ENCODE results near the gene HSPBAP1.
"Not testable (repeated sequence)": the region's sequence is repeated elsewhere in the genome, so short reads cannot be mapped to it uniquely, and the experiment has no call there.

- TF ChIP-seq, protein P1, sequence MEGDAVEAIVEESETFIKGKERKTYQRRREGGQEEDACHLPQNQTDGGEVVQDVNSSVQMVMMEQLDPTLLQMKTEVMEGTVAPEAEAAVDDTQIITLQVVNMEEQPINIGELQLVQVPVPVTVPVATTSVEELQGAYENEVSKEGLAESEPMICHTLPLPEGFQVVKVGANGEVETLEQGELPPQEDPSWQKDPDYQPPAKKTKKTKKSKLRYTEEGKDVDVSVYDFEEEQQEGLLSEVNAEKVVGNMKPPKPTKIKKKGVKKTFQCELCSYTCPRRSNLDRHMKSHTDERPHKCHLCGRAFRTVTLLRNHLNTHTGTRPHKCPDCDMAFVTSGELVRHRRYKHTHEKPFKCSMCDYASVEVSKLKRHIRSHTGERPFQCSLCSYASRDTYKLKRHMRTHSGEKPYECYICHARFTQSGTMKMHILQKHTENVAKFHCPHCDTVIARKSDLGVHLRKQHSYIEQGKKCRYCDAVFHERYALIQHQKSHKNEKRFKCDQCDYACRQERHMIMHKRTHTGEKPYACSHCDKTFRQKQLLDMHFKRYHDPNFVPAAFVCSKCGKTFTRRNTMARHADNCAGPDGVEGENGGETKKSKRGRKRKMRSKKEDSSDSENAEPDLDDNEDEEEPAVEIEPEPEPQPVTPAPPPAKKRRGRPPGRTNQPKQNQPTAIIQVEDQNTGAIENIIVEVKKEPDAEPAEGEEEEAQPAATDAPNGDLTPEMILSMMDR (IDR thresholded peaks at IDR 0.05) = not testable (repeated sequence)
- TF ChIP-seq POLR2A, POLR2AphosphoS5 (IDR thresholded peaks at IDR 0.05): not testable (repeated sequence)
Observed at GRCh38 chr3:122710616-122711251, 82.9 kb downstream of the HSPBAP1 start.

Data from upper lobe of left lung (tissue), 4 donors.